ENCODE measurements around the gene HPD. TPM values are rescaled to one million over a fixed set of nuclear protein-coding genes. Genes with fewer than 3 reads are reported as not detected.

The HPD gene
- total RNA-seq, 1 donor from 2014 or later: 2.5 TPM

DNA sequence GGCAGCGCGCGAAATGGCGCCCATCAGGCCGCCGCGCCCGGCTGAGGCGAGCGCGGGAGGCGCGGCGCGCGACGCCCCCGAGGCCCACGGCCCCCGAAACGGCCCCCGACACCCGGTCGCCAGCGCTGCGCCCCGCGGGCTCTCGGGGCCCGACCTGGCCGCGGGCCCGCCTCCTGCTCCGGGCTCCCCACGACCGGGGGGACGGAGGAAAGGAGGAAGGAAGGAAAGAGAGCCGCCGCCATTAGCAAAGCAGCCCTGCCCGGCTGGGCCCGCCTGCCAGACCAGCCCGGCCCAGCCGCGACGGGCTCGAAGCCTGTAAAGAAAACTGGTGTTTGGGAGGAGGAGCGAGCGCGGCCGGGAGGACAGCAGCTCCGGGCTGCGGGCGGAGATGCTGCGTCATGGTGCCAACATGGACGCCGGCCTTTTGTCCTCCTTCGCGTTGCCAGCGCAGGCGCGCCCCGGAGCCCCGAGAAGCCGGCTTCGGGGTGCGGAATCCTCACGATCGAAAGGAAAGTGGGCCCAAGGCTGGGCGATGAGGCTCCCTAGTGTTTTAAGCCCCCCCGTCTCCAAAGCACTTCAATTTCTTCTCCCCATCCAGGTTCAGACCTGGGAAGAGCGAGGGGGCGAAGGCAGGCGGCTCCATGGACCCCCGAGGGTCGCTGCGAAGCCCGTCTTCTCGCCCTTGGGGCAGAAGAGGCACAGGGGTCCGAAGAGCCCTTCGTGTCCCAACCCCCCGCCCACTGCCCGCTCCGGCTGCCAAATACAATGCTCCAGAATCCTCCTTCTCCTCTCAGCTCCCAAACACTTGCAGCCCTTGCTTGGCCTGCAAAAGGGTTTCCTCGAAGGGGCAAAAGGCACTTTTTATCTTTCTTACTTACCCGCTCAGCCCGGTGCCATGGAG lies 57.7 kb downstream of the HPD start:
- Histone ChIP-seq H3K36me3 (peaks cover 22% of the 10 kb centered on the region), H3K4me3 (peak overlapping the region; percentile 85), H3K27ac (peak overlapping the region; percentile 100), H3K4me1 (peaks cover 46% of the 10 kb centered on the region), H3K9me3 (no peaks in the 10 kb centered on the region), H3K27me3 (ENCODE audit: low read depth) (no peaks in the 10 kb centered on the region)
- DNase-seq: peak; percentile 88
- intact Hi-C loops (cut with DNase I): no loop called here
- ATAC-seq: no peak
- TF ChIP-seq, protein P1, sequence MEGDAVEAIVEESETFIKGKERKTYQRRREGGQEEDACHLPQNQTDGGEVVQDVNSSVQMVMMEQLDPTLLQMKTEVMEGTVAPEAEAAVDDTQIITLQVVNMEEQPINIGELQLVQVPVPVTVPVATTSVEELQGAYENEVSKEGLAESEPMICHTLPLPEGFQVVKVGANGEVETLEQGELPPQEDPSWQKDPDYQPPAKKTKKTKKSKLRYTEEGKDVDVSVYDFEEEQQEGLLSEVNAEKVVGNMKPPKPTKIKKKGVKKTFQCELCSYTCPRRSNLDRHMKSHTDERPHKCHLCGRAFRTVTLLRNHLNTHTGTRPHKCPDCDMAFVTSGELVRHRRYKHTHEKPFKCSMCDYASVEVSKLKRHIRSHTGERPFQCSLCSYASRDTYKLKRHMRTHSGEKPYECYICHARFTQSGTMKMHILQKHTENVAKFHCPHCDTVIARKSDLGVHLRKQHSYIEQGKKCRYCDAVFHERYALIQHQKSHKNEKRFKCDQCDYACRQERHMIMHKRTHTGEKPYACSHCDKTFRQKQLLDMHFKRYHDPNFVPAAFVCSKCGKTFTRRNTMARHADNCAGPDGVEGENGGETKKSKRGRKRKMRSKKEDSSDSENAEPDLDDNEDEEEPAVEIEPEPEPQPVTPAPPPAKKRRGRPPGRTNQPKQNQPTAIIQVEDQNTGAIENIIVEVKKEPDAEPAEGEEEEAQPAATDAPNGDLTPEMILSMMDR (IDR thresholded peaks at IDR 0.05): no peak

GRCh38 chr12:121799842-121800693 lies 58.6 kb downstream of the HPD start:
- H3K4me3 ChIP-seq: peak overlapping the region; percentile 85
- H3K27me3 ChIP-seq (ENCODE audit: low read depth): no peaks in the 10 kb centered on the region
- no peaks in the 10 kb centered on the region for H3K9me3 ChIP-seq
- ATAC-seq: peak; percentile 72 to 80
- H3K36me3 ChIP-seq: peaks cover 31% of the 10 kb centered on the region
- H3K27ac ChIP-seq: peak overlapping the region; percentile 100
- intact Hi-C loops (cut with DNase I): no loop called here
- peak; percentile 94 for DNase-seq
- peaks cover 46% of the 10 kb centered on the region for H3K4me1 ChIP-seq
- TF ChIP-seq, protein P1 (IDR thresholded peaks at IDR 0.05): no peak

DNA sequence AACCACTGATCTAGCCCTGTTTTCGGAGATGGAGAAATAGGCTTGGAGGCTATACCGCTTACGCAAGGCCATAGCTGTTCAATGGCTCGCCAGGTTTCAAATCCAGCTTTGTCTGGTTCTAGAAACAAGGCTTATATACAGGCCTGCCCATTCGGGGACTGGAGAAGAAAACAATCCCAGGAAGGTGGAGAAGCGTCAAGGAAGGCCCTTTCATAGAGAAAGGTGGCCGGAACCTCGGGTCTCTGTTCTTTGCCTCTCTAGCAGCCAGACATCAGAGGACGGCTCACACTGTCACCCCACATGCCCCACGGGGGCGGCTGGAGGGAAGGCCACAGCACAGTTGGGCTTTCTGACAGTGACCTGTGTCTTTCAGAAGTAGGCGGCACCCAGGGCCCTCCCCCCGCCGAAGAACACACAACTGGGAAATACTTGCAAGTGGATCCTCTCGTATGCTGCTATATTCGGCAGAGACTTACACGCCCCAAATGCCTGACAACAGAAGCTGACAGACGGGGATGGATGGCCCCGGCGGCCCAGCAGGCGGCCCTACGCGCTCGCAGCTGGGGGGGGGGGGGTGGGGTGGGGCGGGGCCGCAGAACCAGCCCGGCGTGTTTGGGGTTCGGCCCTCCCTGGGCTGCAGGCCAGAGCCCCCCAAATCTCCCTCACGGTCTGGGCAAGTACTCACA lies 59.4 kb downstream of the HPD start:
- TF ChIP-seq, protein P1 (IDR thresholded peaks at IDR 0.05): no peak

GRCh38 chr12:121798787-121799155 lies 59.9 kb downstream of the HPD start:
- Histone ChIP-seq H3K9me3 (no peaks in the 10 kb centered on the region), H3K27me3 (ENCODE audit: low read depth) (no peaks in the 10 kb centered on the region), H3K4me1 (peaks cover 57% of the 10 kb centered on the region), H3K4me3 (peak overlapping the region; percentile 85), H3K27ac (peak overlapping the region; percentile 100), H3K36me3 (peaks cover 33% of the 10 kb centered on the region)
- intact Hi-C loops (cut with DNase I): no loop called here
- no peak for DNase-seq
- no peak for ATAC-seq
- TF ChIP-seq, protein P1 (IDR thresholded peaks at IDR 0.05): no peak

More for the DNA sequence above, 59.4 kb downstream of the HPD start:
- intact Hi-C loops (cut with DNase I): no loop called here
- Histone ChIP-seq H3K27me3 (ENCODE audit: low read depth) (no peaks in the 10 kb centered on the region), H3K27ac (peak overlapping the region; percentile 100), H3K9me3 (no peaks in the 10 kb centered on the region), H3K4me3 (peak overlapping the region; percentile 85), H3K36me3 (peaks cover 33% of the 10 kb centered on the region), H3K4me1 (peaks cover 52% of the 10 kb centered on the region)
- DNase-seq (peak; percentile 77), ATAC-seq (peak; percentile 27 to 48)
